ENCODE data around the gene LTBP3. TPM values are rescaled to one million over a fixed set of nuclear protein-coding genes. Genes with fewer than 3 reads are reported as not detected.

The LTBP3 gene
- total and polyA plus RNA-seq, 2 of the 4 experiments (the other 2 are of a cell fraction) = 6.6 to 145 TPM

DNA sequence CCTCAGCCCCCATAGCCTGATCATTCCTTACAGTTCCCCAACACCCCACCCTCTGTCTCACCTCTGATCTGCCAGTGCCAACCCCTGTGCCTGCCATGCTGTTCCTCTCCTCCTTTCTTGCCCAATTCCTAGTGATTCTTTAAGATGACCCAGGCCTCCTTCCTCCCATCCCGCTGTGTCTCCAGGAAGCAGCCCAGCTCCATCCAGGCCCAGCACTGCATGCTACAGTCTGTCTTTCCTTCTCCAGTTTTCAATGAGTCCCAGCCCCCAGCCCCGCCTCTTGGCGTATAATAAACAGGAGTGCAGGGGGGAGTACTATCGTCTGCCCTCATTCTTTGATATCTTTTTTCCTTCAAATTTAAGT lies 12.3 kb downstream of the LTBP3 start:
- Histone ChIP-seq H4K5ac (ENCODE audit: low read depth, low read length) (no peak overlapping the region), H4K91ac (ENCODE audit: insufficient read depth, low read depth, low read length) (no peak overlapping the region), H3K27ac (ENCODE audit: insufficient read depth, low read length) (no peak overlapping the region), H3K56ac (ENCODE audit: extremely low read depth, insufficient read depth, low read length) (no peak overlapping the region), H2BK120ac (ENCODE audit: low read depth, low read length) (no peak overlapping the region), H2BK20ac (ENCODE audit: low read depth, low read length) (no peak overlapping the region), H3K4me3 (ENCODE audit: insufficient read depth, low read depth, low read length) (no peak overlapping the region), H2AK9ac (replicated peaks; ENCODE audit: low read depth, low read length, poor library complexity) (no peak overlapping the region), H3K36me3 (ENCODE audit: control insufficient read depth, insufficient read depth, low read length) (peaks cover 38% of the 10 kb centered on the region), H4K8ac (ENCODE audit: low read depth in 2 of 2, low read length in 2 of 2) (no peak overlapping the region), H3K79me1 (ENCODE audit: low read depth in 1 of 2, low read length in 2 of 2) (peaks cover 0 to 3% of the 10 kb centered on the region in 2 experiments; a peak in 2 of 4 replicates), H2BK15ac (ENCODE audit: low read depth, low read length) (no peak overlapping the region), H3K4me1 (ENCODE audit: control insufficient read depth, insufficient read depth, low read length) (peaks cover 5% of the 10 kb centered on the region; the same call in 1 of the 2 replicates), H3K9ac (ENCODE audit: low read depth, low read length) (no peak overlapping the region), H3K9me1 (ENCODE audit: insufficient read depth, low read length) (no peaks in the 10 kb centered on the region; the same call in 1 of the 2 replicates), H3K4ac (ENCODE audit: low read depth, low read length) (no peak overlapping the region), H3K9me3 (ENCODE audit: control insufficient read depth, insufficient read depth, low read length) (no peaks in the 10 kb centered on the region), H3K27me3 (ENCODE audit: control insufficient read depth, insufficient read depth, low read length) (no peaks in the 10 kb centered on the region), H3K14ac (replicated peaks; ENCODE audit: low read depth, low read length) (no peak overlapping the region), H2BK5ac (ENCODE audit: low read depth, low read length, poor library complexity, severe bottlenecking) (no peak overlapping the region), H2AFZ (replicated peaks; ENCODE audit: low read length, poor library complexity) (no peak overlapping the region), H2AK5ac (ENCODE audit: low read depth, low read length) (no peak overlapping the region), H3K18ac (ENCODE audit: low read depth, low read length) (no peak overlapping the region), H3K23ac (ENCODE audit: low read depth, low read length) (no peak overlapping the region), H3K4me2 (ENCODE audit: low read depth, low read length) (no peak overlapping the region), H4K20me1 (ENCODE audit: insufficient read depth, low read length) (peaks cover 4% of the 10 kb centered on the region; the same call in 1 of the 2 replicates)
- in situ Hi-C loops (cut with MboI; ENCODE audit: low sequenced_read_pairs) = no loop called here
- intact Hi-C loops (cut with micrococcal nuclease) = no loop called here
- no peak for DNase-seq
- no peak for TF ChIP-seq FOS (IDR thresholded peaks at IDR 0.05; ENCODE audit: low read depth, low read length)
- no peak for TF ChIP-seq MAFK (IDR thresholded peaks at IDR 0.05; ENCODE audit: low read depth, low read length)
- TF ChIP-seq BHLHE40 (IDR thresholded peaks at IDR 0.05; ENCODE audit: low read depth, low read length) = no peak
- no peak for TF ChIP-seq RFX5 (IDR thresholded peaks at IDR 0.05; ENCODE audit: low read depth, low read length)
- no peak for TF ChIP-seq RAD21 (IDR thresholded peaks at IDR 0.05; ENCODE audit: low read length)
- TF ChIP-seq CEBPB (IDR thresholded peaks at IDR 0.05; ENCODE audit: low read depth, low read length) = no peak
- TF ChIP-seq RCOR1 (IDR thresholded peaks at IDR 0.05; ENCODE audit: insufficient replicate concordance, low read length) = no peak
- no peak for TF ChIP-seq SMC3 (IDR thresholded peaks at IDR 0.05; ENCODE audit: low read depth, low read length)
- no peak for TF ChIP-seq NFE2L2 (IDR thresholded peaks at IDR 0.05; ENCODE audit: low read depth, low read length)
- TF ChIP-seq CHD1 (IDR thresholded peaks at IDR 0.05; ENCODE audit: low read depth, low read length) = no peak
- TF ChIP-seq MXI1 (IDR thresholded peaks at IDR 0.05; ENCODE audit: borderline replicate concordance, low read depth, low read length) = no peak
- TF ChIP-seq, protein P1, sequence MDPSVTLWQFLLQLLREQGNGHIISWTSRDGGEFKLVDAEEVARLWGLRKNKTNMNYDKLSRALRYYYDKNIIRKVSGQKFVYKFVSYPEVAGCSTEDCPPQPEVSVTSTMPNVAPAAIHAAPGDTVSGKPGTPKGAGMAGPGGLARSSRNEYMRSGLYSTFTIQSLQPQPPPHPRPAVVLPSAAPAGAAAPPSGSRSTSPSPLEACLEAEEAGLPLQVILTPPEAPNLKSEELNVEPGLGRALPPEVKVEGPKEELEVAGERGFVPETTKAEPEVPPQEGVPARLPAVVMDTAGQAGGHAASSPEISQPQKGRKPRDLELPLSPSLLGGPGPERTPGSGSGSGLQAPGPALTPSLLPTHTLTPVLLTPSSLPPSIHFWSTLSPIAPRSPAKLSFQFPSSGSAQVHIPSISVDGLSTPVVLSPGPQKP (IDR thresholded peaks at IDR 0.05; ENCODE audit: borderline replicate concordance, low read depth, low read length) = no peak
- TF ChIP-seq, protein P2, sequence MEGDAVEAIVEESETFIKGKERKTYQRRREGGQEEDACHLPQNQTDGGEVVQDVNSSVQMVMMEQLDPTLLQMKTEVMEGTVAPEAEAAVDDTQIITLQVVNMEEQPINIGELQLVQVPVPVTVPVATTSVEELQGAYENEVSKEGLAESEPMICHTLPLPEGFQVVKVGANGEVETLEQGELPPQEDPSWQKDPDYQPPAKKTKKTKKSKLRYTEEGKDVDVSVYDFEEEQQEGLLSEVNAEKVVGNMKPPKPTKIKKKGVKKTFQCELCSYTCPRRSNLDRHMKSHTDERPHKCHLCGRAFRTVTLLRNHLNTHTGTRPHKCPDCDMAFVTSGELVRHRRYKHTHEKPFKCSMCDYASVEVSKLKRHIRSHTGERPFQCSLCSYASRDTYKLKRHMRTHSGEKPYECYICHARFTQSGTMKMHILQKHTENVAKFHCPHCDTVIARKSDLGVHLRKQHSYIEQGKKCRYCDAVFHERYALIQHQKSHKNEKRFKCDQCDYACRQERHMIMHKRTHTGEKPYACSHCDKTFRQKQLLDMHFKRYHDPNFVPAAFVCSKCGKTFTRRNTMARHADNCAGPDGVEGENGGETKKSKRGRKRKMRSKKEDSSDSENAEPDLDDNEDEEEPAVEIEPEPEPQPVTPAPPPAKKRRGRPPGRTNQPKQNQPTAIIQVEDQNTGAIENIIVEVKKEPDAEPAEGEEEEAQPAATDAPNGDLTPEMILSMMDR (conservative IDR thresholded peaks at IDR 0.05; ENCODE audit: low read depth, low read length) = no peak
- TF ChIP-seq POLR2A (IDR thresholded peaks at IDR 0.05; ENCODE audit: low read depth, low read length) = no peak
- dilution Hi-C loops (cut with HindIII; ENCODE audit: low sequenced_read_pairs, unreplicated experiment) = no loop called here
- ChIA-PET CTCF (no interaction called here), POLR2A (ENCODE audit: unreplicated experiment) (no interaction called here)
- no peak for ATAC-seq (ENCODE audit: low read depth)
- WGBS, 2 experiments (ENCODE audit: extremely low coverage in 2 of 2, insufficient read length in 1 of 2) = no CpG with 5 or more reads among the region's 4 CpGs
- BruUV-seq (replicated peaks) = no TSS peak

All from IMR-90 (cell line).